Prostate gland (tissue), 2 donors: ENCODE measurements around the gene PNLDC1.

ENCODE experiments used
- CTCF ChIP-seq, 4 experiments: fragments of 200-600 bp in 2 of 4; fragments of 450-650 bp in 2 of 4; sonication (generic) in 2 of 4; IDR thresholded peaks; 1 replicate in 3 of 4; 2 replicates in 1 of 4; pipeline ENCODE4 v1.5.1; 2016 to 2019; ENCODE audit warnings: antibody characterized with exemption in 4 of 4, mild to moderate bottlenecking in 2 of 4, moderate library complexity in 2 of 4
- POLR2A ChIP-seq: fragments of 450-650 bp; IDR thresholded peaks from one replicate; pipeline ENCODE4 v1.6.1; 2016; ENCODE audit warnings: antibody characterized with exemption, mild to moderate bottlenecking
- POLR2AphosphoS5 ChIP-seq: sonication (generic); formaldehyde crosslinking; IDR thresholded peaks from one replicate; pipeline ENCODE4 v1.6.1; 2017; ENCODE audit warnings: antibody characterized with exemption

- no peak for TF ChIP-seq POLR2AphosphoS5
- no peak for TF ChIP-seq CTCF (IDR thresholded peaks at IDR 0.05)
- TF ChIP-seq POLR2A = no peak
These were observed 29.4 kb downstream of the PNLDC1 start for GRCh38 chr6:159829526-159829925.
